Pancreas (tissue), 10 donors: ENCODE measurements around the gene COPS4. TPM values are rescaled to one million over a fixed set of nuclear protein-coding genes. Genes with fewer than 3 reads are reported as not detected.
"Not testable (repeated sequence)": the region's sequence is repeated elsewhere in the genome, so short reads cannot be mapped to it uniquely, and the experiment has no call there.

Source experiments
- ATAC-seq, 4 donors: fragments of 200-7000 bp; cut with Tn5 transposase; one replicate each; pipeline versions ENCODE4 v1.8.0 to v1.9.1; 2020; ENCODE audit warnings: mild to moderate bottlenecking in 4 of 4, moderate library complexity in 4 of 4
- DNase-seq, 6 donors: peaks; one replicate each; pipeline ENCODE4 v3.0.0-alpha.2; 2020
- FAIRE-seq: peaks from 2 replicates; lab custom pipeline; 2012; peaks lifted over from hg19 to GRCh38; lab: Jason Lieb, UNC
- H3K27ac ChIP-seq, 4 donors: fragments of 200-600 bp; sonication (generic); 1 replicate in 3 of 4; 2 replicates in 1 of 4; pipeline versions ENCODE4 v1.5.0 to v1.8.0; 2020
- H3K27me3 ChIP-seq, 4 donors: fragments of 200-600 bp; one replicate each; pipeline ENCODE4 v1.8.0; 2021
- H3K36me3 ChIP-seq, 3 donors: fragments of 200-600 bp; sonication (generic) in 1 of 3; one replicate each; pipeline versions ENCODE4 v1.5.0 to v1.8.0; 2020 to 2021
- H3K4me1 ChIP-seq, 3 donors: fragments of 200-600 bp; one replicate each; pipeline ENCODE4 v1.8.0; 2021
- H3K4me3 ChIP-seq, 4 donors: fragments of 200-600 bp; sonication (generic) in 2 of 4; one replicate each; pipeline versions ENCODE4 v1.5.0 to v1.8.0; 2020 to 2021
- H3K9me3 ChIP-seq, 4 donors: fragments of 200-600 bp; one replicate each; pipeline ENCODE4 v1.8.0; 2021
- CTCF ChIP-seq, 4 donors: fragments of 200-600 bp; sonication (generic) in 3 of 4; IDR thresholded peaks; one replicate each; pipeline versions ENCODE4 v1.5.0 to v1.8.0; 2021; ENCODE audit warnings: antibody characterized with exemption in 4 of 4
- WGBS, 2 donors: extraction: QIAGEN DNeasy Blood & Tissue Kit; methylation state at CpG; one replicate each; pipeline ENCODE4 v1.1.7; 2013; 5-methylcytosine and 5-hydroxymethylcytosine counted together
- intact Hi-C, 3 donors: fragments of 100-400 bp; cut with DNase I; formaldehyde crosslinking; loops; one replicate each; pipeline versions ENCODE4 v1.11.1 to v1.14.2; 2022
- polyA plus RNA-seq, 2 donors: library from polyadenylated mRNA; stranded (reverse); fragments of 200-250 nt; gene quantifications; one replicate each; pipeline ENCODE4 v1.2.3, GENCODE V29; 2013
- total RNA-seq, 6 donors: library from RNA; stranded (reverse); fragmentation: NEBNext Ultra II Directional in 4 of 6; extraction: Animal tissue kit (Norgen Biotek cat#: 25700) in 4 of 6; gene quantifications; one replicate each; pipeline versions ENCODE4 v1.2.1 to v1.2.4, GENCODE V29; 2021 to 2023
- donor health status: healthy with polysubstance abuse.
- donor health status: DM: no; HTN: no; CAD: no; lungs with moderate emphysema.
- donor health status: DM: no; HTN: no; CAD: no.
- donor health status: control.
- donor health status: control.
- donor health status: Bipolar disorder and iron deficiency.
- donor health status: DM: yes; HTN: yes; CAD: no.
- donor health status: DM: no; HTN: no; CAD: no.
- donor health status: DM: no; HTN: no; CAD: no.
- donor health status: DM: yes; HTN: yes; CAD: no.

Gene COPS4
- total and polyA plus RNA-seq, 8 donors: 9.0 to 23.2 (median 13.0) TPM

GRCh38 chr4:83109480-83110222 lies 74.7 kb downstream of the COPS4 start:
- H3K4me1 ChIP-seq: no peaks in the 10 kb centered on the region
- TF ChIP-seq CTCF (IDR thresholded peaks at IDR 0.05): no peak
- no peaks in the 10 kb centered on the region for H3K36me3 ChIP-seq
- FAIRE-seq: no peak
- peak; percentile 9 to 80 (median 42) for DNase-seq
- peak overlapping the region; percentile 28 to 66 (median 58) for H3K27ac ChIP-seq
- WGBS, 2 donors: 3% methylated on average over 57 to 64 of the region's 64 CpGs
- intact Hi-C loops: no loop called here
- no peaks in the 10 kb centered on the region for H3K27me3 ChIP-seq
- ATAC-seq: peak; percentile 82 to 86 (median 85)
- H3K4me3 ChIP-seq: peak overlapping the region; percentile 51 to 63 (median 51)
- no peaks in the 10 kb centered on the region for H3K9me3 ChIP-seq

- H3K4me1 ChIP-seq: no peaks in the 10 kb centered on the region
- FAIRE-seq (no peak), DNase-seq (peak; percentile 85 to 94 (median 88)), ATAC-seq (peak; percentile 96 to 97 (median 96))
- peak overlapping the region; percentile 28 to 66 (median 58) for H3K27ac ChIP-seq
- 1 to 2% methylated on average over 18 of the region's 18 CpGs for WGBS, 2 donors
- no peaks in the 10 kb centered on the region for H3K9me3 ChIP-seq
- peak overlapping the region; percentile 51 to 63 (median 51) for H3K4me3 ChIP-seq
- intact Hi-C loops: no loop called here
- H3K36me3 ChIP-seq: no peaks in the 10 kb centered on the region
- TF ChIP-seq CTCF (IDR thresholded peaks at IDR 0.05): peak; percentile 25 to 36 (median 30)
- H3K27me3 ChIP-seq: no peaks in the 10 kb centered on the region
Observed at GRCh38 chr4:83110223-83110945, 75.4 kb downstream of the COPS4 start.

GRCh38 chr4:83110970-83111750 lies 76.2 kb downstream of the COPS4 start:
- intact Hi-C loops: no loop called here
- H3K27me3 ChIP-seq: no peaks in the 10 kb centered on the region

GRCh38 chr4:83111751-83112141 lies 76.8 kb downstream of the COPS4 start:
- ATAC-seq, DNase-seq, H3K27me3 ChIP-seq, H3K4me1 ChIP-seq, FAIRE-seq, intact Hi-C loops, H3K4me3 ChIP-seq, H3K9me3 ChIP-seq, H3K27ac ChIP-seq, H3K36me3 ChIP-seq: not testable (repeated sequence)
- WGBS, 2 donors: 85 to 91% methylated on average over 7 of the region's 7 CpGs

More at GRCh38 chr4:83110970-83111750, 76.2 kb downstream of the COPS4 start:
- Histone ChIP-seq H3K4me1 (no peaks in the 10 kb centered on the region), H3K4me3 (no peak overlapping the region), H3K36me3 (no peaks in the 10 kb centered on the region), H3K27ac (peak overlapping the region in 1 of 4 donors; percentile 66), H3K9me3 (no peaks in the 10 kb centered on the region)
- TF ChIP-seq CTCF (IDR thresholded peaks at IDR 0.05): no peak
- FAIRE-seq: no peak
- no peak for ATAC-seq
- WGBS, 2 donors: 64 to 75% methylated on average over 8 of the region's 8 CpGs
- no peak for DNase-seq

GRCh38 chr4:83112231-83112630 lies 77.2 kb downstream of the COPS4 start:
- FAIRE-seq: no peak
- H3K9me3 ChIP-seq: no peaks in the 10 kb centered on the region
- 84% methylated on average over 2 of the region's 2 CpGs for WGBS, 2 donors
- no peak for TF ChIP-seq CTCF (IDR thresholded peaks at IDR 0.05)
- H3K36me3 ChIP-seq: no peaks in the 10 kb centered on the region
- H3K27ac ChIP-seq: no peak overlapping the region
- intact Hi-C loops: no loop called here
- no peak overlapping the region for H3K4me3 ChIP-seq
- no peak for DNase-seq
- no peaks in the 10 kb centered on the region for H3K27me3 ChIP-seq
- no peaks in the 10 kb centered on the region for H3K4me1 ChIP-seq
- ATAC-seq: no peak
